ENCODE results near the gene SLAMF9. TPM values are rescaled to one million over a fixed set of nuclear protein-coding genes. Genes with fewer than 3 reads are reported as not detected.

SLAMF9 gene
- polyA plus RNA-seq, 3 donors = not detected

- no peak for DNase-seq (ENCODE audit: low read depth in 3 of 3, low spot score in 2 of 3)
These were observed 51.5 kb downstream of the SLAMF9 start for GRCh38 chr1:159902541-159902940.

Other genes starting within 250 kb of the SLAMF9 start
- gene CRP, start 239.6 kb downstream of the SLAMF9 start, polyA plus RNA-seq (ENCODE audit: insufficient read length in 3 of 3) = not detected
- 10 to 100 TPM; 22.8 to 29.0 (median 23.6) TPM for gene DUSP23, start 173.3 kb downstream of the SLAMF9 start, polyA plus RNA-seq (ENCODE audit: insufficient read length in 3 of 3)
- gene FCRL6, start 151.9 kb downstream of the SLAMF9 start, polyA plus RNA-seq (ENCODE audit: insufficient read length in 3 of 3) = under 1 TPM; 0.08 to 0.65 (median 0.36) TPM
- gene SLAMF8, start 127.4 kb downstream of the SLAMF9 start, polyA plus RNA-seq (ENCODE audit: insufficient read length in 3 of 3) = 1 to 10 TPM in 1 of 3 donors, under 1 TPM in 2; 0.61 to 1.4 (median 0.78) TPM
- under 1 TPM; 0.36 to 0.93 (median 0.42) TPM for gene VSIG8, start 91.6 kb downstream of the SLAMF9 start, polyA plus RNA-seq (ENCODE audit: insufficient read length in 3 of 3)
- 1 to 10 TPM; 3.2 to 4.1 (median 4.1) TPM for gene CFAP45, start 54.1 kb downstream of the SLAMF9 start, polyA plus RNA-seq (ENCODE audit: insufficient read length in 3 of 3)
- 100 to 1,000 TPM; 116 to 148 (median 133) TPM for gene TAGLN2, start 28.7 kb downstream of the SLAMF9 start, polyA plus RNA-seq (ENCODE audit: insufficient read length in 3 of 3)
- 10 to 100 TPM; 10.7 to 11.6 (median 11.5) TPM for gene IGSF9, start 8.6 kb downstream of the SLAMF9 start, polyA plus RNA-seq (ENCODE audit: insufficient read length in 3 of 3)
- 10 to 100 TPM; 11.5 to 12.2 (median 11.9) TPM for gene PIGM, start 77.8 kb upstream of the SLAMF9 start, polyA plus RNA-seq (ENCODE audit: insufficient read length in 3 of 3)
- gene KCNJ10, start 115.9 kb upstream of the SLAMF9 start, polyA plus RNA-seq (ENCODE audit: insufficient read length in 3 of 3) = 10 to 100 TPM; 28.0 to 33.3 (median 29.1) TPM
- gene KCNJ9, start 127.3 kb upstream of the SLAMF9 start, polyA plus RNA-seq (ENCODE audit: insufficient read length in 3 of 3) = under 1 TPM; 0.08 to 0.12 (median 0.08) TPM
- gene IGSF8, start 144.4 kb upstream of the SLAMF9 start, polyA plus RNA-seq (ENCODE audit: insufficient read length in 3 of 3) = 10 to 100 TPM; 24.8 to 33.0 (median 29.2) TPM
- gene ATP1A2, start 161.5 kb upstream of the SLAMF9 start, polyA plus RNA-seq (ENCODE audit: insufficient read length in 3 of 3) = 1 to 10 TPM; 4.2 to 5.8 (median 4.6) TPM
- under 1 TPM in 1 of 3 donors, not detected in 2; 0.37 TPM for gene ATP1A4, start 197.4 kb upstream of the SLAMF9 start, polyA plus RNA-seq (ENCODE audit: insufficient read length in 3 of 3)
- under 1 TPM; 0.15 to 0.34 (median 0.18) TPM for gene CASQ1, start 236.3 kb upstream of the SLAMF9 start, polyA plus RNA-seq (ENCODE audit: insufficient read length in 3 of 3)